Measurements from ENCODE around the gene SLC10A7. TPM values are rescaled to one million over a fixed set of nuclear protein-coding genes. Genes with fewer than 3 reads are reported as not detected.

The SLC10A7 gene
- total and polyA plus RNA-seq, 4 donors, result 7.3 to 25.6 (median 15.5) TPM

DNA sequence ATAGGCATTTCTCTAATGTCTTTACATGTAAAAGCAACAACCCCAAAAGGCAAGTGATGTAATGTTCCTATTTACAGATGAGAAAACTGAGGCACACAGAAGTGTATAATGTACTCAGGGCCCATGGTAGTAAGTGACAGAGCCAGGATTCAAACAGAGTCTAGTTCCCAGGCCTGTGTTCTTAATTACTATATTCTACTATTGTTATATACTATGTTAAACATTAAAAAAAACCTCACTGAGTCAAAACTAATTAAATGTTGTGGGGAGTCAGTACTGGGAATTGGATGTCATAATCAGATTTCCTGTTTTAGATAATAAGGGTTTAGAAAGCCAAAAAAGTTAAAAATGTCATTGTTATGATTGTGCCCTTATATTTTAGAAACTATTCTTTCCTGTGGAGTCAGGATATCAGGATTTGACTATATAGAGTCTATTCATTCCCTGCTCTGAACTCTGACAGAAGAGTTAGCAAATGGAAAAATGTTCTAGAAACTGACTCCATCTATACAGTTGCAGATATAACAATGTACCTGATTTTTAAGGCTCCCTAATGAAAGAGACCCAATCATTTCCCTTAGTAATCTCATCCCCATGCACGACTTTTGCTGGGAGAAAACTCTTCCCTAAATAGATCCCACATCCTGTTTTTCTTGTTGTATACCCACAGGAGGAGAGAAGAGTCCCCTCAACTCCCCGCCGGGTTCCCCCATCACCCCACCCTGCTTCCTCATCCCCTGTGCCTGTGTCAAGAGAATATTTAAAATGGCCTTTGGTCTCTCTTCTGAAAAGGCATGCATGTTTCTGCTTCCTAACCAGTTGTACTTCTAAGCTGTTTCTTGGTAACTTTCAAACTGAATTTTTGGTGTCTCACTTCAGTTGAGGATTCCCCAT, 237.7 kb downstream of the SLC10A7 start:
- 57% methylated on average over 1 of the region's 3 CpGs for WGBS (ENCODE audit: insufficient coverage)
- Histone ChIP-seq H3K36me3 (ENCODE audit: control insufficient read depth, insufficient read depth, low read length) (peaks cover 14% of the 10 kb centered on the region), H3K4me3 (ENCODE audit: low read depth, low read length) (no peak overlapping the region), H3K27ac (ENCODE audit: low read depth, low read length) (no peak overlapping the region), H3K9me3 (ENCODE audit: control insufficient read depth, insufficient read depth, low read length) (no peaks in the 10 kb centered on the region), H3K4me1 (ENCODE audit: control insufficient read depth, insufficient read depth, low read length) (no peaks in the 10 kb centered on the region), H3K27me3 (ENCODE audit: control insufficient read depth, insufficient read depth, low read length) (no peaks in the 10 kb centered on the region)
- DNase-seq (ENCODE audit: low read depth in 4 of 6, low spot score in 6 of 6), result no peak

DNA sequence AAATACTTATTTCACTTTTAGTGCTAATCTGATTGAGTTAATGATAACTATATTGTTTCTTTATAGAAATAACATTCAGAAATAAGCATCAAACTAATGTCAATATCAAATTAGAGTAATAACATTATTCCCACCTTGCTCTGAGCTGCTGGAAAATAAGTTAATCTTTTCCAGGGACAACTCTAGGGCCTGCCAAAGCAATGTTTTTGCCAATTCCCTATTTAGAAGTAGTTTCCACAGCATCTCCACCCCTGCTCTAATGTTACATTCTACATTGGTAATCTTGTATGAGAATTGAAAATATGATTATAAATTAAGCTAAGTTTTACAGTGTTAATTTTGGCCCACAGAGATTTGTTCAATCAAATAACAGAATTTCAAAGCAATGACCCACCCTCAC, 239.1 kb downstream of the SLC10A7 start:
- H3K36me3 ChIP-seq (ENCODE audit: control insufficient read depth, insufficient read depth, low read length), result peaks cover 14% of the 10 kb centered on the region
- H3K9me3 ChIP-seq (ENCODE audit: control insufficient read depth, insufficient read depth, low read length), result no peaks in the 10 kb centered on the region
- DNase-seq (ENCODE audit: low read depth in 4 of 6, low spot score in 6 of 6), result no peak
- no peak overlapping the region for H3K4me3 ChIP-seq (ENCODE audit: low read depth, low read length)
- no peaks in the 10 kb centered on the region for H3K4me1 ChIP-seq (ENCODE audit: control insufficient read depth, insufficient read depth, low read length)
- H3K27ac ChIP-seq (ENCODE audit: low read depth, low read length), result no peak overlapping the region
- no peaks in the 10 kb centered on the region for H3K27me3 ChIP-seq (ENCODE audit: control insufficient read depth, insufficient read depth, low read length)

DNA sequence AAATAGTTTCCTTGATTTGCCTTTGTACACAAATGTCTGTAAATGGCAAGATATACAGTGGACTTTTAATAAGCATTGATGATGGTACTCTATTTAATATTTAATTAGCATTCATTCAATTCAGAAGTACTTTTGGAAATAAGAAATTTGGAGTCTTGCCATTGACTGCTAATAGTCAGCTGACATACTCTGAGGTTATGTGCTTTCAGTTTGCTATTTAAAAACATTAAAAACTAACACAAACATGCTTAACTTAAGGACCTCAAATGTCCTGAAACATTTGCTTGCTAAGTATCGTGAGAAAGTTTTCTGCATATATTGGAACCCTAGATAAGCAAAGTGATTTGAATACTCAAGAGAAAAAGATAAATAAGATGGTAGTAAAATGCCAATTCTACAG, 242.8 kb downstream of the SLC10A7 start:
- no CpG with 5 or more reads among the region's 1 CpG for WGBS (ENCODE audit: insufficient coverage)
- Histone ChIP-seq H3K36me3 (ENCODE audit: control insufficient read depth, insufficient read depth, low read length) (no peaks in the 10 kb centered on the region), H3K27ac (ENCODE audit: low read depth, low read length) (no peak overlapping the region), H3K27me3 (ENCODE audit: control insufficient read depth, insufficient read depth, low read length) (no peaks in the 10 kb centered on the region), H3K4me3 (ENCODE audit: low read depth, low read length) (no peak overlapping the region), H3K4me1 (ENCODE audit: control insufficient read depth, insufficient read depth, low read length) (no peaks in the 10 kb centered on the region), H3K9me3 (ENCODE audit: control insufficient read depth, insufficient read depth, low read length) (no peaks in the 10 kb centered on the region)
- no peak for DNase-seq (ENCODE audit: low read depth in 4 of 6, low spot score in 6 of 6)

DNA sequence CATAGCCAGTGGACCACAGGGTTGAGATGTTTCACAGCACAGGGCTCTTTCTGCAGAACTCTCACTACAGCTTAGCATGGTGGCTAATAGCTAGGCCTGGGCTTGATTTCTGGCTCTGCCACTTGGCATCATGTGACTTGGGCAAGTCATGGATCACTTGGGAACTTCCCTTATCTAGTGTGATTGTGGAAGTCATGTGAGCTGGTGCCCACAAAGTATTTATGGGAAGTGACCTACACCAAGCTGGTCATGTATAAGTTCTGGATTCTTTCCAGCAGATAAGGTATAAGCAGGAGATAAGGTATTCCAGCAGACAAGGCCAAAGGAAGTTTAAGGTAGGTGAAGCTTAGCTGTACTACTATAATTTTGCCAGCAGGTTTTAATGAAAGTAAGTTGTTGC, 246.4 kb downstream of the SLC10A7 start:
- no peaks in the 10 kb centered on the region for H3K9me3 ChIP-seq (ENCODE audit: control insufficient read depth, insufficient read depth, low read length)
- H3K4me3 ChIP-seq (ENCODE audit: low read depth, low read length), result no peak overlapping the region
- no peak overlapping the region for H3K27ac ChIP-seq (ENCODE audit: low read depth, low read length)
- no peaks in the 10 kb centered on the region for H3K27me3 ChIP-seq (ENCODE audit: control insufficient read depth, insufficient read depth, low read length)
- no peaks in the 10 kb centered on the region for H3K4me1 ChIP-seq (ENCODE audit: control insufficient read depth, insufficient read depth, low read length)
- no peak for DNase-seq (ENCODE audit: low read depth in 4 of 6, low spot score in 6 of 6)
- no peaks in the 10 kb centered on the region for H3K36me3 ChIP-seq (ENCODE audit: control insufficient read depth, insufficient read depth, low read length)

DNA sequence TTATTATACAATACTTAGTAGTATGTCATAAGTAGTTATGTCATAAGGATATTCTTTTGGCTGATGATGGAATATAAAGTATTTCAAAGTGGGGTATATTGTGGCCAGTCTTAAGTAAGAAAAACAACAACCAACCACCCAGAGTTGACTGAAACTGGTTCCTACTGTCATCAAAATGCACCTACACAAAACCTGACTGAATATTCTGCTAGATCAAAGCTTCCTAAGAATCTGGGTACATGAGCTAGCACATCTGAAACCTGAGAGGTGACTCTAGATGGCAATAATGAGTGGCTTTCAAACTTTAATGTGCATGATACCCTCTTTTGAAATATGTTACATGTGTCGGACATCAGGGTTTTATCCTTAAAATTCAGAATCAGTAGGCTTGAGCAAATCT, 247.0 kb downstream of the SLC10A7 start:
- no CpG with 5 or more reads among the region's 1 CpG for WGBS (ENCODE audit: insufficient coverage)

DNA sequence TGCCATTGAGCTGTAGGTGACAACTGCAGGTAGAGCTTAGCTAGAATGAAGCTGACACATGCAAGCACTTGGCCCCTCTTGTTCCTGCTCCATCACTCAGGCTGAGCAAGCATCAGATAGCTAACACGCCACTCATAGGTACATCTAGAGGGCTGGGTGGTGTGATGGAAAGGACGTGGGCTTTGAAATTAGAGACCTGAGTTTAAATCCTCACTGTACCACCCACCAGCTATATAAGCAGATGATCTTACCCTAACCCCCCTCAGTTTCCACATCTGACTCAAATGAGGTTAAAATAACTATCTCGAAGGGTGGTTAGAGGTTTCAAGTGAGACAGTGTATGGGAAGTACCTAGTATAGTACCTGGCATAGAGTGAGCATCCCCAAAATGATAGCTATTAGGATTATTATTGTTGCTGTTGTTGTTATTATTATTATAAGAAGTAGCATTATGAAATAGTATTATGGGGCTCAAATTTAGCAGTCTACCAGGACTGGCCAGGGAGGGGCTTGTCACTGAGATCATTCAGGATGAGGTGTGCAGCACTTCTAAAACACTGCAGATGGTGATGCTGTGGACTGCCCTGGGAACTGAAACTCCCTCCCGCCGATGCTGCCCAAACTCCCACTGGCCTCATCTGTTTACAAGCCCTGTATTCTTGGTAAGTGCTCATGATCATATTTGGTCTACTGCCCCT, 248.4 kb downstream of the SLC10A7 start:
- H3K27me3 ChIP-seq (ENCODE audit: control insufficient read depth, insufficient read depth, low read length), result no peaks in the 10 kb centered on the region
- no peak for DNase-seq (ENCODE audit: low read depth in 4 of 6, low spot score in 6 of 6)
- 100% methylated on average over 1 of the region's 5 CpGs for WGBS (ENCODE audit: insufficient coverage)
- H3K36me3 ChIP-seq (ENCODE audit: control insufficient read depth, insufficient read depth, low read length), result no peaks in the 10 kb centered on the region
- H3K4me1 ChIP-seq (ENCODE audit: control insufficient read depth, insufficient read depth, low read length), result no peaks in the 10 kb centered on the region
- H3K27ac ChIP-seq (ENCODE audit: low read depth, low read length), result no peak overlapping the region
- no peak overlapping the region for H3K4me3 ChIP-seq (ENCODE audit: low read depth, low read length)
- H3K9me3 ChIP-seq (ENCODE audit: control insufficient read depth, insufficient read depth, low read length), result no peaks in the 10 kb centered on the region

More for the DNA sequence above, 247.0 kb downstream of the SLC10A7 start:
- Histone ChIP-seq H3K4me3 (ENCODE audit: low read depth, low read length) (no peak overlapping the region), H3K36me3 (ENCODE audit: control insufficient read depth, insufficient read depth, low read length) (no peaks in the 10 kb centered on the region), H3K9me3 (ENCODE audit: control insufficient read depth, insufficient read depth, low read length) (no peaks in the 10 kb centered on the region), H3K4me1 (ENCODE audit: control insufficient read depth, insufficient read depth, low read length) (no peaks in the 10 kb centered on the region), H3K27me3 (ENCODE audit: control insufficient read depth, insufficient read depth, low read length) (no peaks in the 10 kb centered on the region), H3K27ac (ENCODE audit: low read depth, low read length) (no peak overlapping the region)
- DNase-seq (ENCODE audit: low read depth in 4 of 6, low spot score in 6 of 6), result no peak

DNA sequence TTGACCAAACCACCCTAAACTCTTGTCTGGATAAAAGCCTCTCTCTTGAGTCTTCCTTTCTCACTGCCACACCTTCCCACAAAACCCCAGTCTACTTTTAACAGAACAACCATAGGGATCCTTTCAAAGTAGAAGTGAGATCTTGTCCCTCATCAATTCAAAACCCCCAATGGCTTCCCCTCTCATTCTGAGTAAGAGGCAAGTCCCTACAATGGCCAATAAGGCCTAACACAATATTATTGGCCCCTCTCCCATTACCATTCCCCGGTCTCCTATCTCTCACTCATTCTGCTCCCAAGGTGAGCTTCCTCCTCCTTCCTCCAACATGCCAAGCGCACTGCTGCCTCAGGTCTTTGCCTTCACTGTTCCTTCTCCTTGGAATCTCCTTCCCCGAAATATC, 250.3 kb downstream of the SLC10A7 start:
- no peak for DNase-seq (ENCODE audit: low read depth in 4 of 6, low spot score in 6 of 6)
- no peak overlapping the region for H3K4me3 ChIP-seq (ENCODE audit: low read depth, low read length)
- 94% methylated on average over 3 of the region's 3 CpGs for WGBS (ENCODE audit: insufficient coverage)
- no peaks in the 10 kb centered on the region for H3K4me1 ChIP-seq (ENCODE audit: control insufficient read depth, insufficient read depth, low read length)
- no peaks in the 10 kb centered on the region for H3K9me3 ChIP-seq (ENCODE audit: control insufficient read depth, insufficient read depth, low read length)
- no peaks in the 10 kb centered on the region for H3K27me3 ChIP-seq (ENCODE audit: control insufficient read depth, insufficient read depth, low read length)
- H3K36me3 ChIP-seq (ENCODE audit: control insufficient read depth, insufficient read depth, low read length), result no peaks in the 10 kb centered on the region
- H3K27ac ChIP-seq (ENCODE audit: low read depth, low read length), result no peak overlapping the region

DNA sequence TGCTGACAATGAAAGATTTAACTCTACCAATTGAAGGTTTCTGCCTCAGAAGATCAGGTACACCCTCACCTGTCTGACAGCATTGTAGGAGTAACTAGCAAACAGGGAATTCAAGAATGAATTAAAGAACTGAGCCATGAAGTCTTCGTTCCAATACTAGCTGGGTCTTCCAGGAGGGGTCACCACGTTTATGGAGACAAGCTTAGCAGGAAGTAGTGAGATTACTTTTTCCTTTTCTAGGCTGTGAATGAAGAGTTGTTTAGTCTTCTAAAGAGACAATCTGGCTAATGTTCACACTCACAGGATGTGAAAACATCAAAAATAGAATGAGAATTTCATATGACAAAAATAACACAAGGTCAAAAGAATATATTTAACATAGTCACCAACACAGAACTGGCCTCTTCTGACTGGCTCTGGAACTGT, 252.5 kb downstream of the SLC10A7 start:
- H3K4me3 ChIP-seq (ENCODE audit: low read depth, low read length), result no peak overlapping the region
- no peaks in the 10 kb centered on the region for H3K36me3 ChIP-seq (ENCODE audit: control insufficient read depth, insufficient read depth, low read length)
- no peaks in the 10 kb centered on the region for H3K4me1 ChIP-seq (ENCODE audit: control insufficient read depth, insufficient read depth, low read length)
- no CpG with 5 or more reads among the region's 2 CpGs for WGBS (ENCODE audit: insufficient coverage)
- no peak for DNase-seq (ENCODE audit: low read depth in 4 of 6, low spot score in 6 of 6)
- no peak overlapping the region for H3K27ac ChIP-seq (ENCODE audit: low read depth, low read length)
- H3K9me3 ChIP-seq (ENCODE audit: control insufficient read depth, insufficient read depth, low read length), result no peaks in the 10 kb centered on the region
- H3K27me3 ChIP-seq (ENCODE audit: control insufficient read depth, insufficient read depth, low read length), result no peaks in the 10 kb centered on the region

DNA sequence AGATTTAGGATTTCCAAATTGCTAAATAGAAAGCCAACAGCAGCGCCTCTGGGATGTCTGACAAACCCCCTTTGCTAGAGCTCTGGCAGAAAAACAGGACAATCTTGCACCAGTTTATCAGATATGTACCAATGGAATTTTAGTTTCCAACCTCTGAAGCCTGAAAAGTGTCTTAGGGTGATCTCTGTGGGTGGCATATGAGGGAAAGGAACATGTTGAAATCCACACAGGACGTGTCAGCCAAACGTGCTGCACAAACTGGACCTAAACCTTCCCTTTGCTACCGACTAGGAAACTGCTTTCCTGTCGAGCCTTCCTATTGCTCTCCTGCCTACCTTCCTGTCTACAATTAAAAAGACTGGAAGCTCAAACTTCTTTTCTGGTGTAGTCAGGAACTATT, 253.9 kb downstream of the SLC10A7 start:
- Histone ChIP-seq H3K36me3 (ENCODE audit: control insufficient read depth, insufficient read depth, low read length) (no peaks in the 10 kb centered on the region), H3K9me3 (ENCODE audit: control insufficient read depth, insufficient read depth, low read length) (no peaks in the 10 kb centered on the region), H3K27ac (ENCODE audit: low read depth, low read length) (no peak overlapping the region), H3K4me3 (ENCODE audit: low read depth, low read length) (no peak overlapping the region), H3K4me1 (ENCODE audit: control insufficient read depth, insufficient read depth, low read length) (no peaks in the 10 kb centered on the region), H3K27me3 (ENCODE audit: control insufficient read depth, insufficient read depth, low read length) (no peaks in the 10 kb centered on the region)
- no peak for DNase-seq (ENCODE audit: low read depth in 4 of 6, low spot score in 6 of 6)
- WGBS (ENCODE audit: insufficient coverage), result 53% methylated on average over 2 of the region's 5 CpGs
